Keratinocyte (primary cell): ENCODE data around the gene NT5E. TPM values are rescaled to one million over a fixed set of nuclear protein-coding genes. Genes with fewer than 3 reads are reported as not detected.

ENCODE experiments used
- DNase-seq: peaks from one replicate; pipeline ENCODE4 v3.0.0-alpha.2; 2011; ENCODE audit warnings: low read depth, missing footprints, low spot score
- FAIRE-seq: peaks from 2 replicates; lab custom pipeline; 2011; peaks lifted over from hg19 to GRCh38; lab: Jason Lieb, UNC
- H2AFZ ChIP-seq: 2 replicates; pipeline ENCODE4 v1.6.0; 2012; ENCODE audit warnings: low read length, control low read depth, inconsistent platforms; ENCODE audit not compliant: control insufficient read depth
- H3K27ac ChIP-seq: 2 replicates; pipeline ENCODE4 v1.5.1; 2011; ENCODE audit warnings: low read length; ENCODE audit not compliant: control insufficient read depth, insufficient read depth
- H3K27me3 ChIP-seq: 3 replicates; pipeline ENCODE4 v1.6.0; 2011; ENCODE audit warnings: low read length; ENCODE audit not compliant: control insufficient read depth, insufficient read depth; ENCODE audit errors: extremely low read depth
- H3K36me3 ChIP-seq, 2 experiments: 2 replicates in 1 of 2; 3 replicates in 1 of 2; pipeline ENCODE4 v1.5.1; 2011; ENCODE audit warnings: low read length in 2 of 2, mild to moderate bottlenecking in 1 of 2; ENCODE audit not compliant: control insufficient read depth in 2 of 2, insufficient read depth in 2 of 2; ENCODE audit errors: extremely low read depth in 1 of 2
- H3K4me1 ChIP-seq: 3 replicates; pipeline ENCODE4 v1.5.1; 2011; ENCODE audit warnings: low read length; ENCODE audit not compliant: control insufficient read depth, insufficient read depth; ENCODE audit errors: extremely low read depth
- H3K4me2 ChIP-seq: 3 replicates; pipeline ENCODE4 v1.6.0; 2011; ENCODE audit warnings: low read depth, low read length; ENCODE audit not compliant: control insufficient read depth, insufficient read depth; ENCODE audit errors: extremely low read depth
- H3K4me3 ChIP-seq, 3 experiments: fragments of 200-600 bp in 1 of 3; sonication (generic) in 1 of 3; 2 replicates in 2 of 3; 3 replicates in 1 of 3; pipeline ENCODE4 v1.5.1; 2011 to 2016; ENCODE audit warnings: low read length in 3 of 3, mild to moderate bottlenecking in 3 of 3, control low read depth in 2 of 3, inconsistent platforms in 1 of 3, low read depth in 1 of 3, mixed read lengths in 1 of 3, mixed run types in 1 of 3, moderate library complexity in 1 of 3; ENCODE audit not compliant: control insufficient read depth in 2 of 3, insufficient read depth in 2 of 3; ENCODE audit errors: extremely low read depth in 1 of 3
- H3K79me2 ChIP-seq: 2 replicates; pipeline ENCODE4 v1.6.0; 2012; ENCODE audit warnings: low read length; ENCODE audit not compliant: control insufficient read depth, insufficient read depth
- H3K9ac ChIP-seq: 3 replicates; pipeline ENCODE4 v1.6.0; 2011; ENCODE audit warnings: low read length; ENCODE audit not compliant: control insufficient read depth, insufficient read depth; ENCODE audit errors: extremely low read depth
- H3K9me1 ChIP-seq: 3 replicates; pipeline ENCODE4 v1.6.0; 2011; ENCODE audit warnings: low read length; ENCODE audit not compliant: control insufficient read depth, insufficient read depth; ENCODE audit errors: extremely low read depth
- H3K9me3 ChIP-seq: 2 replicates; pipeline ENCODE4 v1.5.1; 2012; ENCODE audit warnings: low read depth, low read length; ENCODE audit not compliant: control insufficient read depth
- H4K20me1 ChIP-seq: 3 replicates; pipeline ENCODE4 v1.6.0; 2011; ENCODE audit warnings: low read length; ENCODE audit not compliant: control insufficient read depth, insufficient read depth; ENCODE audit errors: extremely low read depth
- CTCF ChIP-seq, 3 experiments: IDR thresholded peaks in 1 of 3; conservative IDR thresholded peaks in 1 of 3; optimal IDR thresholded peaks in 1 of 3; 2 replicates in 2 of 3; 3 replicates in 1 of 3; pipeline versions ENCODE3 to v1.5.1; 2011; ENCODE audit warnings: low read length in 3 of 3, mild to moderate bottlenecking in 3 of 3, moderate library complexity in 2 of 3, control low read depth in 1 of 3, inconsistent platforms in 1 of 3; ENCODE audit not compliant: insufficient read depth in 2 of 3; ENCODE audit errors: extremely low read depth in 1 of 3
- EZH2 ChIP-seq: IDR thresholded peaks from one replicate; pipeline ENCODE4 v1.6.1; 2012; ENCODE audit warnings: inconsistent platforms, mild to moderate bottlenecking, low read length, moderate library complexity
- dilution Hi-C: fragments of 300-500 bp; cut with MboI; formaldehyde crosslinking; loops from one replicate; pipeline ENCODE4 v1.7.0; 2020; ENCODE audit warnings: low sequenced_read_pairs; ENCODE audit not compliant: extremely low pct_ligation_motif_present
- polyA plus RNA-seq, 5 experiments: library from polyadenylated mRNA; depleted of rRNA in 3 of 5; stranded (reverse) in 3 of 5; stranded (forward) in 1 of 5; unstranded in 1 of 5; fragments of >200 nt; gene quantifications; 1 replicate in 1 of 5; 2 replicates in 3 of 5; 3 replicates in 1 of 5; pipeline versions ENCODE4 v1.2.1 to v1.2.3, GENCODE V29; 2011 to 2012; ENCODE audit warnings: missing spikeins in 2 of 5, low read depth in 1 of 5, low replicate concordance in 1 of 5

The NT5E gene
- polyA plus RNA-seq, 1 donor (not counting 4 experiments of a cell fraction or from before 2014, with no cell fraction given) = 268 TPM

- H3K27me3 ChIP-seq = no peaks in the 10 kb centered on the region
- H3K4me2 ChIP-seq = no peak overlapping the region
- H3K9me3 ChIP-seq = no peaks in the 10 kb centered on the region
- no peaks in the 10 kb centered on the region for H3K9me1 ChIP-seq
- no peaks in the 10 kb centered on the region for H3K79me2 ChIP-seq
- H3K36me3 ChIP-seq = no peaks in the 10 kb centered on the region
- TF ChIP-seq EZH2 (no peak), CTCF (optimal IDR thresholded peaks at IDR 0.05 in 1 of 3, IDR thresholded peaks at IDR 0.05 in 1 of 3, conservative IDR thresholded peaks at IDR 0.05 in 1 of 3; ENCODE audit: extremely low read depth in 1 of 3, insufficient read depth in 2 of 3, low read length in 3 of 3) (no peak)
- no peak overlapping the region for H3K27ac ChIP-seq
- peaks cover 15% of the 10 kb centered on the region for H3K4me1 ChIP-seq
- H3K4me3 ChIP-seq = no peak overlapping the region
- FAIRE-seq (no peak), DNase-seq (no peak)
- dilution Hi-C loops = no loop called here
- no peak overlapping the region for H2AFZ ChIP-seq
- no peak overlapping the region for H3K9ac ChIP-seq
- no peaks in the 10 kb centered on the region for H4K20me1 ChIP-seq
Measured at GRCh38 chr6:85422996-85423395, 26.9 kb upstream of the NT5E start.

DNA sequence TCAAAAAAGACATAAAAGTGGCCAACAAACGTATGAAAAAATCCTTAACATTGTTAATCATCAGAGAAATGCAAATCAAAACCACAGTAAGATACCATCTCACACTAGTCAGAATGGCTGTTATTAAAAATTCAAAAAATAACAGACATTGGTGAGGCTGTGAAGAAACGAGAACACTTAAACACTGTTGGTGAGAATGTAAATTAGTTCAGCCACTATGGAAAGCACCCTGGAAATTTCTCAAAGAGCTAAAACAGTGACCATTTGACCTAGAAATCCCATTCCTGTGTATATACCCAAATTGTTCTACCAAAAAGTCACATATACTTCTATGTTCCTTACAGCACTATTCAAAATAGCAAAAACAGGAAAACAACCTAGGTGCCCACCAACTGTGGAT, 24.9 kb upstream of the NT5E start:
- no peak overlapping the region for H3K4me3 ChIP-seq
- H3K4me1 ChIP-seq = no peaks in the 10 kb centered on the region
- H3K9me3 ChIP-seq = no peaks in the 10 kb centered on the region
- FAIRE-seq (no peak), DNase-seq (no peak)
- H3K4me2 ChIP-seq = no peak overlapping the region
- H3K9ac ChIP-seq = no peak overlapping the region
- H4K20me1 ChIP-seq = no peaks in the 10 kb centered on the region
- no peaks in the 10 kb centered on the region for H3K79me2 ChIP-seq
- no peak for TF ChIP-seq EZH2
- TF ChIP-seq CTCF (optimal IDR thresholded peaks at IDR 0.05 in 1 of 3, IDR thresholded peaks at IDR 0.05 in 1 of 3, conservative IDR thresholded peaks at IDR 0.05 in 1 of 3; ENCODE audit: extremely low read depth in 1 of 3, insufficient read depth in 2 of 3, low read length in 3 of 3) = no peak
- H3K9me1 ChIP-seq = no peaks in the 10 kb centered on the region
- no peak overlapping the region for H3K27ac ChIP-seq
- H2AFZ ChIP-seq = no peak overlapping the region
- dilution Hi-C loops = no loop called here
- H3K27me3 ChIP-seq = no peaks in the 10 kb centered on the region
- no peaks in the 10 kb centered on the region for H3K36me3 ChIP-seq
